WTC11 (cell line): ENCODE measurements around the gene NDUFA6. TPM values are rescaled to one million over a fixed set of nuclear protein-coding genes. Genes with fewer than 3 reads are reported as not detected.

ENCODE experiments used
- ATF1 ChIP-seq: sonication (generic); formaldehyde crosslinking; IDR thresholded peaks from 2 replicates; pipeline ENCODE4 v1.8.1; 2023; ENCODE audit warnings: mild to moderate bottlenecking, moderate library complexity, missing genetic modification reagents
- ATF2 ChIP-seq: sonication (generic); formaldehyde crosslinking; IDR thresholded peaks from 2 replicates; pipeline ENCODE4 v1.8.1; 2022; ENCODE audit warnings: low read depth, missing genetic modification reagents, borderline replicate concordance
- CDX4 ChIP-seq: fragments of 250-450 bp; sonication (Bioruptor Pico); IDR thresholded peaks from 2 replicates; pipeline ENCODE4 v1.9.0; 2021; ENCODE audit warnings: moderate library complexity, mild to moderate bottlenecking, inconsistent platforms, borderline replicate concordance
- CREB1 ChIP-seq: sonication (generic); formaldehyde crosslinking; IDR thresholded peaks from 2 replicates; pipeline ENCODE4 v1.8.0; 2023; ENCODE audit warnings: mild to moderate bottlenecking, missing genetic modification reagents
- ELF4 ChIP-seq: sonication (generic); formaldehyde crosslinking; IDR thresholded peaks from 2 replicates; pipeline ENCODE4 v1.8.1; 2022; ENCODE audit warnings: low read depth, mild to moderate bottlenecking, moderate library complexity, missing genetic modification reagents
- FOXJ3 ChIP-seq: sonication (generic); formaldehyde crosslinking; IDR thresholded peaks from 2 replicates; pipeline ENCODE4 v1.9.0; 2021; ENCODE audit warnings: missing genetic modification reagents, mild to moderate bottlenecking, borderline replicate concordance
- FOXP1 ChIP-seq: sonication (generic); formaldehyde crosslinking; IDR thresholded peaks from 2 replicates; pipeline ENCODE4 v1.8.0; 2022; ENCODE audit warnings: missing genetic modification reagents, mild to moderate bottlenecking, moderate library complexity, borderline replicate concordance
- HMGA2 ChIP-seq: fragments of 250-450 bp; sonication (Bioruptor Pico); IDR thresholded peaks from 2 replicates; pipeline ENCODE4 v1.4.0; 2021; ENCODE audit warnings: mild to moderate bottlenecking, moderate library complexity
- NFE2L1 ChIP-seq: sonication (generic); formaldehyde crosslinking; IDR thresholded peaks from 2 replicates; pipeline ENCODE4 v1.8.1; 2023; ENCODE audit warnings: missing genetic modification reagents
- NR2C2 ChIP-seq: sonication (generic); formaldehyde crosslinking; IDR thresholded peaks from 2 replicates; pipeline ENCODE4 v1.8.0; 2022; ENCODE audit warnings: mild to moderate bottlenecking, missing genetic modification reagents
- SP1 ChIP-seq: sonication (generic); formaldehyde crosslinking; conservative IDR thresholded peaks from 2 replicates; pipeline ENCODE4 v1.8.1; 2022; ENCODE audit warnings: missing genetic modification reagents
- TEAD1 ChIP-seq: sonication (generic); formaldehyde crosslinking; IDR thresholded peaks from 2 replicates; pipeline ENCODE4 v1.8.0; 2022; ENCODE audit warnings: mild to moderate bottlenecking, missing genetic modification reagents
- TEAD4 ChIP-seq: sonication (generic); formaldehyde crosslinking; IDR thresholded peaks from 2 replicates; pipeline ENCODE4 v1.8.0; 2022; ENCODE audit warnings: mild to moderate bottlenecking, missing genetic modification reagents
- ZBTB43 ChIP-seq: sonication (generic); formaldehyde crosslinking; IDR thresholded peaks from 2 replicates; pipeline ENCODE4 v1.8.1; 2023; ENCODE audit warnings: mild to moderate bottlenecking, missing genetic modification reagents
- ZNF138 ChIP-seq: sonication (generic); formaldehyde crosslinking; conservative IDR thresholded peaks from 2 replicates; pipeline ENCODE4 v1.8.1; 2022; ENCODE audit warnings: mild to moderate bottlenecking, moderate library complexity, missing genetic modification reagents
- ZNF317 ChIP-seq: sonication (generic); formaldehyde crosslinking; IDR thresholded peaks from 2 replicates; pipeline ENCODE4 v1.8.1; 2023; ENCODE audit warnings: low read depth, mild to moderate bottlenecking, moderate library complexity, missing genetic modification reagents, borderline replicate concordance
- ZNF396 ChIP-seq: fragments of 250-450 bp; sonication (Bioruptor Pico); IDR thresholded peaks from 2 replicates; pipeline ENCODE4 v1.8.0; 2021; ENCODE audit warnings: mild to moderate bottlenecking, moderate library complexity, borderline replicate concordance
- ZNF416 ChIP-seq: fragments of 250-450 bp; sonication (Bioruptor Pico); IDR thresholded peaks from 2 replicates; pipeline ENCODE4 v1.9.0; 2021; ENCODE audit warnings: mild to moderate bottlenecking, inconsistent platforms
- ZNF423 ChIP-seq: fragments of 250-450 bp; sonication (Bioruptor Pico); IDR thresholded peaks from 2 replicates; pipeline ENCODE4 v2.1.2; 2022; ENCODE audit warnings: mild to moderate bottlenecking, moderate library complexity
- ZNF671 ChIP-seq: fragments of 250-450 bp; sonication (Bioruptor Pico); IDR thresholded peaks from 2 replicates; pipeline ENCODE4 v1.8.0; 2021; ENCODE audit warnings: mild to moderate bottlenecking
- ZSCAN18 ChIP-seq: fragments of 250-450 bp; sonication (Bioruptor Pico); IDR thresholded peaks from 2 replicates; pipeline ENCODE4 v2.1.2; 2022; ENCODE audit warnings: mild to moderate bottlenecking, moderate library complexity
- total RNA-seq: library from RNA; stranded (reverse); gene quantifications from 3 replicates; pipeline ENCODE4 v1.2.3, GENCODE V29; 2021
- TF ChIP-seq, protein P1 (sequence below): sonication (generic); formaldehyde crosslinking; IDR thresholded peaks from 2 replicates; pipeline ENCODE4 v1.8.1; 2023; ENCODE audit warnings: mild to moderate bottlenecking, missing genetic modification reagents, moderate library complexity
- TF ChIP-seq, protein P2 (sequence below): sonication (generic); formaldehyde crosslinking; IDR thresholded peaks from 2 replicates; pipeline ENCODE4 v1.8.1; 2023; ENCODE audit warnings: mild to moderate bottlenecking, moderate library complexity, missing genetic modification reagents
- TF ChIP-seq, protein P3 (sequence below): sonication (generic); formaldehyde crosslinking; IDR thresholded peaks from 2 replicates; pipeline ENCODE4 v1.8.0; 2023; ENCODE audit warnings: mild to moderate bottlenecking, missing genetic modification reagents
- TF ChIP-seq, protein P4 (sequence below): fragments of 200-600 bp; IDR thresholded peaks from 2 replicates; pipeline ENCODE4 v1.8.0; 2022; ENCODE audit warnings: antibody characterized with exemption
- TF ChIP-seq, protein P5 (sequence below): sonication (generic); formaldehyde crosslinking; IDR thresholded peaks from 2 replicates; pipeline ENCODE4 v1.8.0; 2022; ENCODE audit warnings: mild to moderate bottlenecking, missing genetic modification reagents

Gene NDUFA6
- total RNA-seq, 1 experiment from 2014 or later: 85.9 TPM

- TF ChIP-seq NFE2L1 (CRISPR knock-in tag) (peak; percentile 11; the same call in 1 of the 2 replicates), ZSCAN18 (CRISPR knock-in tag) (no peak), FOXP1 (peak; percentile 81; the same call in 1 of the 2 replicates), ZNF423 (CRISPR knock-in tag) (no peak), ATF1 (CRISPR knock-in tag) (no peak), CREB1 (peak; percentile 84; the same call in 1 of the 2 replicates), HMGA2 (no peak), SP1 (peak; percentile 69), ZNF396 (CRISPR knock-in tag) (no peak), ZBTB43 (CRISPR knock-in tag) (no peak), ATF2 (CRISPR knock-in tag) (0 out of 2 replicates have a peak, but pooled peaks have one; percentile 27), FOXJ3 (no peak; the same call in 1 of the 2 replicates), TEAD1 (CRISPR knock-in tag) (peak; percentile 88), ELF4 (CRISPR knock-in tag) (no peak), TEAD4 (CRISPR knock-in tag) (no peak), ZNF671 (CRISPR knock-in tag) (no peak), ZNF138 (CRISPR knock-in tag) (0 out of 2 replicates have a peak, but pooled peaks have one; percentile 40), NR2C2 (CRISPR knock-in tag) (no peak), ZNF317 (CRISPR knock-in tag) (peak; percentile 38; the same call in 1 of the 2 replicates), CDX4 (CRISPR knock-in tag) (no peak), ZNF416 (CRISPR knock-in tag) (no peak)
- TF ChIP-seq, protein P1, sequence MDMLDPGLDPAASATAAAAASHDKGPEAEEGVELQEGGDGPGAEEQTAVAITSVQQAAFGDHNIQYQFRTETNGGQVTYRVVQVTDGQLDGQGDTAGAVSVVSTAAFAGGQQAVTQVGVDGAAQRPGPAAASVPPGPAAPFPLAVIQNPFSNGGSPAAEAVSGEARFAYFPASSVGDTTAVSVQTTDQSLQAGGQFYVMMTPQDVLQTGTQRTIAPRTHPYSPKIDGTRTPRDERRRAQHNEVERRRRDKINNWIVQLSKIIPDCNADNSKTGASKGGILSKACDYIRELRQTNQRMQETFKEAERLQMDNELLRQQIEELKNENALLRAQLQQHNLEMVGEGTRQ (CRISPR knock-in tag): 0 out of 2 replicates have a peak, but pooled peaks have one; percentile 31
- TF ChIP-seq, protein P2, sequence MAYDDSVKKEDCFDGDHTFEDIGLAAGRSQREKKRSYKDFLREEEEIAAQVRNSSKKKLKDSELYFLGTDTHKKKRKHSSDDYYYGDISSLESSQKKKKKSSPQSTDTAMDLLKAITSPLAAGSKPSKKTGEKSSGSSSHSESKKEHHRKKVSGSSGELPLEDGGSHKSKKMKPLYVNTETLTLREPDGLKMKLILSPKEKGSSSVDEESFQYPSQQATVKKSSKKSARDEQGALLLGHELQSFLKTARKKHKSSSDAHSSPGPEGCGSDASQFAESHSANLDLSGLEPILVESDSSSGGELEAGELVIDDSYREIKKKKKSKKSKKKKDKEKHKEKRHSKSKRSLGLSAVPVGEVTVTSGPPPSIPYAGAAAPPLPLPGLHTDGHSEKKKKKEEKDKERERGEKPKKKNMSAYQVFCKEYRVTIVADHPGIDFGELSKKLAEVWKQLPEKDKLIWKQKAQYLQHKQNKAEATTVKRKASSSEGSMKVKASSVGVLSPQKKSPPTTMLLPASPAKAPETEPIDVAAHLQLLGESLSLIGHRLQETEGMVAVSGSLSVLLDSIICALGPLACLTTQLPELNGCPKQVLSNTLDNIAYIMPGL: no peak
- TF ChIP-seq, protein P3, sequence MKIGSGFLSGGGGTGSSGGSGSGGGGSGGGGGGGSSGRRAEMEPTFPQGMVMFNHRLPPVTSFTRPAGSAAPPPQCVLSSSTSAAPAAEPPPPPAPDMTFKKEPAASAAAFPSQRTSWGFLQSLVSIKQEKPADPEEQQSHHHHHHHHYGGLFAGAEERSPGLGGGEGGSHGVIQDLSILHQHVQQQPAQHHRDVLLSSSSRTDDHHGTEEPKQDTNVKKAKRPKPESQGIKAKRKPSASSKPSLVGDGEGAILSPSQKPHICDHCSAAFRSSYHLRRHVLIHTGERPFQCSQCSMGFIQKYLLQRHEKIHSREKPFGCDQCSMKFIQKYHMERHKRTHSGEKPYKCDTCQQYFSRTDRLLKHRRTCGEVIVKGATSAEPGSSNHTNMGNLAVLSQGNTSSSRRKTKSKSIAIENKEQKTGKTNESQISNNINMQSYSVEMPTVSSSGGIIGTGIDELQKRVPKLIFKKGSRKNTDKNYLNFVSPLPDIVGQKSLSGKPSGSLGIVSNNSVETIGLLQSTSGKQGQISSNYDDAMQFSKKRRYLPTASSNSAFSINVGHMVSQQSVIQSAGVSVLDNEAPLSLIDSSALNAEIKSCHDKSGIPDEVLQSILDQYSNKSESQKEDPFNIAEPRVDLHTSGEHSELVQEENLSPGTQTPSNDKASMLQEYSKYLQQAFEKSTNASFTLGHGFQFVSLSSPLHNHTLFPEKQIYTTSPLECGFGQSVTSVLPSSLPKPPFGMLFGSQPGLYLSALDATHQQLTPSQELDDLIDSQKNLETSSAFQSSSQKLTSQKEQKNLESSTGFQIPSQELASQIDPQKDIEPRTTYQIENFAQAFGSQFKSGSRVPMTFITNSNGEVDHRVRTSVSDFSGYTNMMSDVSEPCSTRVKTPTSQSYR (CRISPR knock-in tag): peak; percentile 82
- TF ChIP-seq, protein P4, sequence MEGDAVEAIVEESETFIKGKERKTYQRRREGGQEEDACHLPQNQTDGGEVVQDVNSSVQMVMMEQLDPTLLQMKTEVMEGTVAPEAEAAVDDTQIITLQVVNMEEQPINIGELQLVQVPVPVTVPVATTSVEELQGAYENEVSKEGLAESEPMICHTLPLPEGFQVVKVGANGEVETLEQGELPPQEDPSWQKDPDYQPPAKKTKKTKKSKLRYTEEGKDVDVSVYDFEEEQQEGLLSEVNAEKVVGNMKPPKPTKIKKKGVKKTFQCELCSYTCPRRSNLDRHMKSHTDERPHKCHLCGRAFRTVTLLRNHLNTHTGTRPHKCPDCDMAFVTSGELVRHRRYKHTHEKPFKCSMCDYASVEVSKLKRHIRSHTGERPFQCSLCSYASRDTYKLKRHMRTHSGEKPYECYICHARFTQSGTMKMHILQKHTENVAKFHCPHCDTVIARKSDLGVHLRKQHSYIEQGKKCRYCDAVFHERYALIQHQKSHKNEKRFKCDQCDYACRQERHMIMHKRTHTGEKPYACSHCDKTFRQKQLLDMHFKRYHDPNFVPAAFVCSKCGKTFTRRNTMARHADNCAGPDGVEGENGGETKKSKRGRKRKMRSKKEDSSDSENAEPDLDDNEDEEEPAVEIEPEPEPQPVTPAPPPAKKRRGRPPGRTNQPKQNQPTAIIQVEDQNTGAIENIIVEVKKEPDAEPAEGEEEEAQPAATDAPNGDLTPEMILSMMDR: no peak
- TF ChIP-seq, protein P5, sequence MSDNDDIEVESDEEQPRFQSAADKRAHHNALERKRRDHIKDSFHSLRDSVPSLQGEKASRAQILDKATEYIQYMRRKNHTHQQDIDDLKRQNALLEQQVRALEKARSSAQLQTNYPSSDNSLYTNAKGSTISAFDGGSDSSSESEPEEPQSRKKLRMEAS (CRISPR knock-in tag): peak; percentile 98
Observed at GRCh38 chr22:42070517-42071422, 19.8 kb downstream of the NDUFA6 start, which contains the start of gene NAGA (continued).
